Stimulated activated CD8-positive, alpha-beta memory T cell treated with anti-CD3 and anti-CD28 coated beads, Interleukin-4, amount 100 ng/mL, for 48 hours (primary cell): ENCODE measurements around the gene NEMP2.

Source experiments
- DNase-seq: peaks from one replicate; pipeline ENCODE4 v3.0.0-alpha.2; 2020

NEMP2 gene

GRCh38 chr2:190455358-190456095, 79.0 kb downstream of the NEMP2 start:
- no peak for DNase-seq

GRCh38 chr2:190454795-190455194, 79.7 kb downstream of the NEMP2 start:
- DNase-seq, result no peak
